H1 (cell line): ENCODE results near the gene ZCCHC10.

ENCODE experiments used
- ATF3 ChIP-seq: IDR thresholded peaks from 2 replicates; pipeline ENCODE4 v1.6.1; 2011; ENCODE audit warnings: low read depth, mild to moderate bottlenecking, low read length; ENCODE audit not compliant: insufficient read depth
- CREB1 ChIP-seq: IDR thresholded peaks from 2 replicates; pipeline ENCODE4 v1.6.1; 2012; ENCODE audit warnings: inconsistent platforms
- CTCF ChIP-seq, 3 experiments: IDR thresholded peaks; 1 replicate in 2 of 3; 2 replicates in 1 of 3; pipeline versions ENCODE4 v1.5.1 to v1.6.1; 2011; ENCODE audit warnings: low read length in 3 of 3, mild to moderate bottlenecking in 3 of 3, inconsistent platforms in 2 of 3, low read depth in 1 of 3, moderate library complexity in 1 of 3; ENCODE audit not compliant: insufficient read depth in 1 of 3; ENCODE audit errors: control extremely low read depth in 1 of 3
- EZH2 ChIP-seq: fragments of 200-600 bp; sonication (generic); IDR thresholded peaks from 2 replicates; pipeline ENCODE4 v1.7.1; 2012; ENCODE audit warnings: low read depth, mild to moderate bottlenecking, moderate library complexity, low read length, inconsistent platforms; ENCODE audit not compliant: severe bottlenecking
- JUN ChIP-seq: IDR thresholded peaks from 2 replicates; pipeline ENCODE4 v1.6.1; 2011; ENCODE audit warnings: low read depth, mild to moderate bottlenecking, improper control_type of control experiment, low read length
- JUND ChIP-seq: IDR thresholded peaks from 2 replicates; pipeline ENCODE4 v1.6.1; 2011; ENCODE audit warnings: mild to moderate bottlenecking, improper control_type of control experiment, low read length
- MAFK ChIP-seq: IDR thresholded peaks from 2 replicates; pipeline ENCODE4 v1.6.1; 2012; ENCODE audit warnings: low read depth, mild to moderate bottlenecking, improper control_type of control experiment, low read length
- RAD21 ChIP-seq, 2 experiments: IDR thresholded peaks in 1 of 2; conservative IDR thresholded peaks in 1 of 2; 2 replicates each; pipeline ENCODE4 v1.6.1; 2011; ENCODE audit warnings: low read depth in 2 of 2, low read length in 2 of 2, improper control_type of control experiment in 1 of 2, inconsistent platforms in 1 of 2, mild to moderate bottlenecking in 1 of 2, moderate library complexity in 1 of 2
- TAF1 ChIP-seq: IDR thresholded peaks from 2 replicates; pipeline ENCODE4 v1.6.1; 2011; ENCODE audit warnings: mild to moderate bottlenecking, low read depth, low read length

- TF ChIP-seq ATF3 (no peak), EZH2 (no peak), JUND (no peak), TAF1 (peak; percentile 97), CREB1 (peak; percentile 35; the same call in 1 of the 2 replicates), MAFK (no peak), CTCF (IDR thresholded peaks at IDR 0.05; ENCODE audit: control extremely low read depth in 1 of 3, insufficient read depth in 1 of 3, low read depth in 1 of 3, low read length in 3 of 3) (no peak), RAD21 (IDR thresholded peaks at IDR 0.05 in 1 of 2, conservative IDR thresholded peaks at IDR 0.05 in 1 of 2; ENCODE audit: low read depth in 2 of 2, low read length in 2 of 2) (no peak), JUN (no peak)
Measured at GRCh38 chr5:133025804-133026663, at the start of gene ZCCHC10.
